Trophoblast cell (in vitro differentiated cells and primary cell): Measurements from ENCODE around the gene OR2V1.
"Not testable (repeated sequence)": the region's sequence is repeated elsewhere in the genome, so short reads cannot be mapped to it uniquely, and the experiment has no call there.

Source experiments
- DNase-seq, 2 donors: peaks; one replicate each; pipeline ENCODE4 v3.0.0-alpha.2; 2016
- H2AFZ ChIP-seq: 2 replicates; pipeline ENCODE4 v1.6.1; 2013; ENCODE audit warnings: low read length, moderate library complexity, mild to moderate bottlenecking; ENCODE audit not compliant: insufficient read depth, poor library complexity
- H2AK5ac ChIP-seq: 2 replicates; pipeline ENCODE4 v1.6.1; 2013; ENCODE audit warnings: mild to moderate bottlenecking, low read length
- H2BK120ac ChIP-seq: 2 replicates; pipeline ENCODE4 v1.6.1; 2013; ENCODE audit warnings: low read length, mild to moderate bottlenecking, moderate library complexity; ENCODE audit not compliant: insufficient read depth, poor library complexity
- H2BK12ac ChIP-seq: 2 replicates; pipeline ENCODE4 v1.6.1; 2013; ENCODE audit warnings: mild to moderate bottlenecking, low read length, moderate library complexity
- H2BK5ac ChIP-seq: 2 replicates; pipeline ENCODE4 v1.6.1; 2013; ENCODE audit warnings: low read length, low read depth, moderate library complexity, mild to moderate bottlenecking; ENCODE audit not compliant: poor library complexity
- H3K14ac ChIP-seq: 2 replicates; pipeline ENCODE4 v1.6.1; 2013; ENCODE audit warnings: mild to moderate bottlenecking, low read length
- H3K18ac ChIP-seq: 2 replicates; pipeline ENCODE4 v1.6.1; 2013; ENCODE audit warnings: mild to moderate bottlenecking, low read length
- H3K23ac ChIP-seq: 2 replicates; pipeline ENCODE4 v1.6.1; 2013; ENCODE audit warnings: low read length
- H3K27ac ChIP-seq: 2 replicates; pipeline ENCODE4 v1.5.1; 2013; ENCODE audit warnings: low read depth, mild to moderate bottlenecking, inconsistent platforms, low read length, moderate library complexity
- H3K27me3 ChIP-seq: 2 replicates; pipeline ENCODE4 v1.6.1; 2013; ENCODE audit warnings: inconsistent platforms, mild to moderate bottlenecking, low read length, moderate library complexity; ENCODE audit not compliant: insufficient read depth
- H3K36me3 ChIP-seq, 2 experiments: 1 replicate in 1 of 2; 2 replicates in 1 of 2; pipeline ENCODE4 v1.6.1; 2013; ENCODE audit warnings: low read length in 2 of 2, mild to moderate bottlenecking in 2 of 2, moderate library complexity in 1 of 2; ENCODE audit not compliant: insufficient read depth in 2 of 2, control insufficient read depth in 1 of 2
- H3K4ac ChIP-seq: 2 replicates; pipeline ENCODE4 v1.6.1; 2013; ENCODE audit warnings: low read depth, mild to moderate bottlenecking, low read length, moderate library complexity
- H3K4me1 ChIP-seq, 2 experiments: 1 replicate in 1 of 2; 2 replicates in 1 of 2; pipeline ENCODE4 v1.6.1; 2013; ENCODE audit warnings: low read length in 2 of 2, mild to moderate bottlenecking in 2 of 2, moderate library complexity in 1 of 2; ENCODE audit not compliant: insufficient read depth in 2 of 2, control insufficient read depth in 1 of 2
- H3K4me2 ChIP-seq: 2 replicates; pipeline ENCODE4 v1.6.1; 2013; ENCODE audit warnings: inconsistent platforms, mild to moderate bottlenecking, low read length, moderate library complexity
- H3K4me3 ChIP-seq: 2 replicates; pipeline ENCODE4 v1.5.1; 2013; ENCODE audit warnings: mild to moderate bottlenecking, low read depth, low read length, inconsistent platforms
- H3K79me1 ChIP-seq: one replicate; pipeline ENCODE4 v1.6.1; 2013; ENCODE audit warnings: low read length
- H3K79me2 ChIP-seq: 2 replicates; pipeline ENCODE4 v1.6.1; 2013; ENCODE audit warnings: low read length, mild to moderate bottlenecking; ENCODE audit not compliant: control insufficient read depth, insufficient read depth, poor library complexity
- H3K9ac ChIP-seq: 2 replicates; pipeline ENCODE4 v1.6.1; 2013; ENCODE audit warnings: mild to moderate bottlenecking, low read length
- H3K9me3 ChIP-seq: 2 replicates; pipeline ENCODE4 v1.6.1; 2013; ENCODE audit warnings: low read depth, mild to moderate bottlenecking, control low read depth, inconsistent platforms, low read length; ENCODE audit not compliant: insufficient read depth
- H4K12ac ChIP-seq: 2 replicates; pipeline ENCODE4 v1.6.1; 2013; ENCODE audit warnings: low read depth, mild to moderate bottlenecking, low read length, moderate library complexity
- H4K8ac ChIP-seq: 2 replicates; pipeline ENCODE4 v1.6.1; 2013; ENCODE audit warnings: low read depth, mild to moderate bottlenecking, low read length, moderate library complexity
- H4K91ac ChIP-seq: one replicate; pipeline ENCODE4 v1.6.1; 2013; ENCODE audit warnings: low read depth, mild to moderate bottlenecking, low read length, moderate library complexity
- WGBS: extraction: QIAGEN DNeasy Blood & Tissue Kit; methylation state at CpG from one replicate; pipeline ENCODE4 v1.1.7; 2013; ENCODE audit warnings: missing lambda C conversion rate; ENCODE audit not compliant: insufficient read length, insufficient coverage; ENCODE audit errors: extremely low coverage; 5-methylcytosine and 5-hydroxymethylcytosine counted together

The OR2V1 gene

GRCh38 chr5:181099602-181100086 lies 31.3 kb downstream of the OR2V1 start:
- Histone ChIP-seq H3K9me3 (peaks cover 13% of the 10 kb centered on the region), H3K4me1 (peaks cover 0 to 3% of the 10 kb centered on the region in 2 experiments), H3K14ac (no peak overlapping the region), H4K91ac (no peak overlapping the region), H2BK5ac (no peak overlapping the region), H2AFZ (no peak overlapping the region), H3K9ac (no peak overlapping the region), H3K27ac (no peak overlapping the region), H3K4me2 (no peak overlapping the region), H2BK12ac (no peak overlapping the region), H3K79me2 (no peaks in the 10 kb centered on the region), H3K36me3 (no peaks in the 10 kb centered on the region), H2AK5ac (no peak overlapping the region), H3K27me3 (peaks cover 27% of the 10 kb centered on the region), H4K8ac (no peak overlapping the region), H2BK120ac (no peak overlapping the region), H3K4me3 (no peak overlapping the region), H3K18ac (no peak overlapping the region), H3K4ac (no peak overlapping the region), H3K23ac (no peak overlapping the region), H3K79me1 (no peaks in the 10 kb centered on the region), H4K12ac (no peak overlapping the region)
- no CpG with 5 or more reads among the region's 11 CpGs for WGBS
- DNase-seq: no peak

GRCh38 chr5:181098762-181099601 lies 32.0 kb downstream of the OR2V1 start:
- no peak overlapping the region for H2BK12ac ChIP-seq
- peaks cover 11% of the 10 kb centered on the region for H3K9me3 ChIP-seq
- H3K27ac ChIP-seq: no peak overlapping the region
- H3K27me3 ChIP-seq: peaks cover 21% of the 10 kb centered on the region
- no peaks in the 10 kb centered on the region for H3K36me3 ChIP-seq
- no peaks in the 10 kb centered on the region for H3K79me2 ChIP-seq
- no peak overlapping the region for H3K23ac ChIP-seq
- H3K79me1 ChIP-seq: no peaks in the 10 kb centered on the region
- DNase-seq: no peak
- no peak overlapping the region for H4K12ac ChIP-seq
- no peak overlapping the region for H4K91ac ChIP-seq
- H4K8ac ChIP-seq: no peak overlapping the region
- no peak overlapping the region for H3K14ac ChIP-seq
- no peak overlapping the region for H3K18ac ChIP-seq
- no peak overlapping the region for H2BK120ac ChIP-seq
- H2AFZ ChIP-seq: no peak overlapping the region
- H3K4me2 ChIP-seq: no peak overlapping the region
- H2AK5ac ChIP-seq: no peak overlapping the region
- no CpG with 5 or more reads among the region's 22 CpGs for WGBS
- no peak overlapping the region for H3K4me3 ChIP-seq
- H2BK5ac ChIP-seq: no peak overlapping the region
- H3K4me1 ChIP-seq: peaks cover 0 to 3% of the 10 kb centered on the region in 2 experiments
- no peak overlapping the region for H3K9ac ChIP-seq
- H3K4ac ChIP-seq: no peak overlapping the region

GRCh38 chr5:181097759-181098491 lies 33.0 kb downstream of the OR2V1 start:
- no CpG with 5 or more reads among the region's 56 CpGs for WGBS
- not testable (repeated sequence) for H2BK5ac ChIP-seq, H3K4me1 ChIP-seq, H3K36me3 ChIP-seq, H2BK120ac ChIP-seq, H3K23ac ChIP-seq, H3K9ac ChIP-seq, H4K91ac ChIP-seq, H3K4ac ChIP-seq, H2AFZ ChIP-seq, H3K4me3 ChIP-seq, H2BK12ac ChIP-seq, H3K18ac ChIP-seq, H4K8ac ChIP-seq, H3K79me1 ChIP-seq, H4K12ac ChIP-seq, H3K79me2 ChIP-seq, H2AK5ac ChIP-seq, H3K4me2 ChIP-seq, H3K27ac ChIP-seq, H3K14ac ChIP-seq, DNase-seq
- H3K27me3 ChIP-seq: peaks cover 20% of the 10 kb centered on the region
- H3K9me3 ChIP-seq: peaks cover 11% of the 10 kb centered on the region

- not testable (repeated sequence) for H3K9ac ChIP-seq, H3K4me1 ChIP-seq, H4K8ac ChIP-seq, H4K12ac ChIP-seq, H2BK120ac ChIP-seq, H3K23ac ChIP-seq, H2BK12ac ChIP-seq, H3K4me3 ChIP-seq, H3K4me2 ChIP-seq, H4K91ac ChIP-seq, H2AFZ ChIP-seq, H3K79me1 ChIP-seq, H3K4ac ChIP-seq, H2AK5ac ChIP-seq, DNase-seq, H3K18ac ChIP-seq, H3K36me3 ChIP-seq, H3K27ac ChIP-seq, H2BK5ac ChIP-seq, H3K79me2 ChIP-seq, H3K14ac ChIP-seq
- no CpG with 5 or more reads among the region's 26 CpGs for WGBS
- peaks cover 11% of the 10 kb centered on the region for H3K9me3 ChIP-seq
- peaks cover 20% of the 10 kb centered on the region for H3K27me3 ChIP-seq
Observed at GRCh38 chr5:181097383-181097753, 33.6 kb downstream of the OR2V1 start.
